ENCODE results near the gene RAD51AP1. TPM values are rescaled to one million over a fixed set of nuclear protein-coding genes. Genes with fewer than 3 reads are reported as not detected.
A peak's percentile ranks its signal among the peaks of the same experiment; 100 is the strongest.

Gene RAD51AP1
- total RNA-seq, 2 donors from 2014 or later = 43.9 to 56.7 TPM

- no peak for ATAC-seq (replicated peaks)
- no peaks in the 10 kb centered on the region for H3K27me3 Mint-ChIP-seq
- no peak overlapping the region for H3K27ac Mint-ChIP-seq
- peaks cover 4% of the 10 kb centered on the region for H3K4me1 Mint-ChIP-seq
- no peaks in the 10 kb centered on the region for H3K9me3 Mint-ChIP-seq
- no peak overlapping the region for H3K4me3 Mint-ChIP-seq
- H3K36me3 Mint-ChIP-seq (ENCODE audit: low read depth) = peaks cover 32% of the 10 kb centered on the region
These were observed 7.6 kb upstream of the RAD51AP1 start for GRCh38 chr12:4530982-4531586.

DNA sequence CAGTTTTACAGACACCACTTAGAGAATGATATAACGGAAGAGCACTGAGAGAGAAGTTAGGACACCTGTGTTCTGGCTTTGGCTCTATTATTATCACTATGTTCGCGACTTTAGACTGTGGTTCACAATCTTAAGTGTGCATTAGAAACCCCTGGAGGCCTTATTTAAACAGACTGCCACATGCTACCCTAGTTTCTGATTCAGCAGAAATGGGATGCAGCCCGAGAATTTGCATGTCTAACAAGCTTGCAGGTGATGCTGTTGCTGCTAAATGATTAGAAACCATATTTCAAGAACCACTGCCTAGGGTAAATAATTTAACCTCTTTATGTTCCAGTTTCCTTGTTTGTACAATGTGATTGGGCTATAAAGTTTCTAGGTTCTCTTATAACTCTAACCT, 3.6 kb upstream of the RAD51AP1 start:
- no peak for ATAC-seq (replicated peaks)
- Mint-ChIP-seq H3K4me3 (no peak overlapping the region), H3K27me3 (no peaks in the 10 kb centered on the region), H3K36me3 (ENCODE audit: low read depth) (peaks cover 30% of the 10 kb centered on the region), H3K4me1 (peaks cover 19% of the 10 kb centered on the region), H3K27ac (no peak overlapping the region), H3K9me3 (no peaks in the 10 kb centered on the region)

- Mint-ChIP-seq H3K9me3 (no peaks in the 10 kb centered on the region), H3K27ac (peak overlapping the region; percentile 99), H3K4me1 (peaks cover 20% of the 10 kb centered on the region), H3K4me3 (no peak overlapping the region), H3K36me3 (ENCODE audit: low read depth) (peaks cover 31% of the 10 kb centered on the region), H3K27me3 (no peaks in the 10 kb centered on the region)
- ATAC-seq (replicated peaks) = no peak
These were observed 2.8 kb upstream of the RAD51AP1 start for GRCh38 chr12:4535871-4536270.

- H3K4me1 Mint-ChIP-seq = peaks cover 16% of the 10 kb centered on the region
- H3K36me3 Mint-ChIP-seq (ENCODE audit: low read depth) = peaks cover 52% of the 10 kb centered on the region
- no peaks in the 10 kb centered on the region for H3K9me3 Mint-ChIP-seq
- peak overlapping the region; percentile 92 for H3K4me3 Mint-ChIP-seq
- H3K27ac Mint-ChIP-seq = peak overlapping the region; percentile 99
- peak; percentile 24 for ATAC-seq (replicated peaks)
- no peaks in the 10 kb centered on the region for H3K27me3 Mint-ChIP-seq
These were observed 629 bp downstream of the RAD51AP1 start for GRCh38 chr12:4539167-4539870.

DNA sequence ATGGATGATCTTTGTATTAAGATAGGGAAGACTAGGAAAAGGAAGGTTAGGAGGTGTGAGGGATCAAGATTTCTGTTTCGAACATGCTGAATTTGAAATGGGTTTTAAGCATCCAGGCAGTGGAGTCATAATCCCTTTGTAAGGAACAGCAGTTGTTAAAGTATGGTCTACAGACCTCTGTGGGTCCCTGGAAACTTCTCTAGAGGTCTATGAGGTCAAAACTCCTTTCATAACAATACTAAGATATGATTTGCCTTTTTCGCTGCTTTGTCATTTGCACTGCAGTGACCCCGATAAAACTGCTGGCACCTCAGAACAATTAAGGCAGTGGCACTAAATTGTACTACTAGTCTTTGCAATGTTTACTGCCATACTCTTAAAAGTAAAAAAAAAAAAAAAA, 1.5 kb downstream of the RAD51AP1 start:
- Mint-ChIP-seq H3K27me3 (no peaks in the 10 kb centered on the region), H3K9me3 (no peaks in the 10 kb centered on the region), H3K27ac (peak overlapping the region; percentile 99), H3K4me3 (peak overlapping the region; percentile 92), H3K4me1 (peaks cover 16% of the 10 kb centered on the region), H3K36me3 (ENCODE audit: low read depth) (peaks cover 55% of the 10 kb centered on the region)
- peak; percentile 8 for ATAC-seq (replicated peaks)

GRCh38 chr12:4540638-4541037, 1.9 kb downstream of the RAD51AP1 start:
- Mint-ChIP-seq H3K27ac (no peak overlapping the region), H3K9me3 (no peaks in the 10 kb centered on the region), H3K27me3 (no peaks in the 10 kb centered on the region), H3K36me3 (ENCODE audit: low read depth) (peaks cover 56% of the 10 kb centered on the region), H3K4me3 (no peak overlapping the region), H3K4me1 (peaks cover 16% of the 10 kb centered on the region)
- no peak for ATAC-seq (replicated peaks)

GRCh38 chr12:4545195-4545594, 6.5 kb downstream of the RAD51AP1 start:
- H3K36me3 Mint-ChIP-seq (ENCODE audit: low read depth) = peaks cover 74% of the 10 kb centered on the region
- no peak overlapping the region for H3K4me3 Mint-ChIP-seq
- no peak for ATAC-seq (replicated peaks)
- no peaks in the 10 kb centered on the region for H3K27me3 Mint-ChIP-seq
- no peaks in the 10 kb centered on the region for H3K9me3 Mint-ChIP-seq
- H3K27ac Mint-ChIP-seq = no peak overlapping the region
- H3K4me1 Mint-ChIP-seq = peaks cover under 1% of the 10 kb centered on the region

DNA sequence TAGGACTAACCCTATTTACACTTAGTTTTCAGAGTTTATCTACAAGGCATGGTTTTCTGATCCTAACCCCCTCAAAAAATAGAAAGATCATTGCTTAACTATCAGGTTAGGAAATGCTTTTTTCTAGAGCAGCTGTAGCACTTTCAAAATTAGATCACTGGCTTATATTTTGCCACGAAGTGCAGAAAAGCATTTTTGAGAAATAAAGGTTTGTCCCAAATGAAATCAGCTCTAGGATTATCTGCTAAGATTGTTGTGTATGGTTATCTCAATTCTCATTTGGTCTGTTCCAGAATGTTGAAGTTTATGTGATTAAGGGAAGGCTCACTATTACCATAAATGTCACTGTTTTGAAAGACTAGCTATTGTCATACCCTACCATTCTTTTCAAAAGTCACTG, 13.5 kb downstream of the RAD51AP1 start:
- Mint-ChIP-seq H3K9me3 (no peaks in the 10 kb centered on the region), H3K4me1 (no peaks in the 10 kb centered on the region), H3K4me3 (no peak overlapping the region), H3K36me3 (ENCODE audit: low read depth) (peaks cover 54% of the 10 kb centered on the region), H3K27ac (no peak overlapping the region), H3K27me3 (no peaks in the 10 kb centered on the region)
- no peak for ATAC-seq (replicated peaks)

GRCh38 chr12:4553943-4554342, 15.3 kb downstream of the RAD51AP1 start:
- H3K4me1 Mint-ChIP-seq = no peaks in the 10 kb centered on the region
- H3K4me3 Mint-ChIP-seq = no peak overlapping the region
- ATAC-seq (replicated peaks) = no peak
- no peaks in the 10 kb centered on the region for H3K27me3 Mint-ChIP-seq
- H3K27ac Mint-ChIP-seq = no peak overlapping the region
- H3K36me3 Mint-ChIP-seq (ENCODE audit: low read depth) = peaks cover 46% of the 10 kb centered on the region
- H3K9me3 Mint-ChIP-seq = no peaks in the 10 kb centered on the region

DNA sequence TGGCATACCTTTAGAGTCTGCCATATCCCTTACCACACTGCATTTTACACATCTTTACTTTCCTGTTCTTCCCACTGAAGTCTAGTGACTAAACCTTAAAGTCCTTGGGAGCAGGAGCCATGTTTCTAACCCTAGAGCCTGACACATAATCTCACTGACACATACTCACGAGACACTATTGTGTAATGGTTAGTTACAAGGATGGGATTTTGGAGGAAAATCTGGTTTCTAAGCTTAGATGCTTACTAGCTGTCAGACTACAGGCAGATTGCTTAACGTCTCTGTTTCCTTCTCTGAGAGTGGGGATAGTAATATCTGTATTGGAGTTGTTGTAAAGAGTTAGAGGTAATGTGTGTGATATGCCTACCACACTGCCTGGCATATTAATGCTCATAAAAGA, 17.1 kb downstream of the RAD51AP1 start:
- Mint-ChIP-seq H3K36me3 (ENCODE audit: low read depth) (peaks cover 33% of the 10 kb centered on the region), H3K9me3 (no peaks in the 10 kb centered on the region), H3K4me3 (no peak overlapping the region), H3K27ac (no peak overlapping the region), H3K4me1 (peaks cover 3% of the 10 kb centered on the region), H3K27me3 (no peaks in the 10 kb centered on the region)
- ATAC-seq (replicated peaks) = no peak

- no peak overlapping the region for H3K27ac Mint-ChIP-seq
- no peaks in the 10 kb centered on the region for H3K9me3 Mint-ChIP-seq
- peaks cover 5% of the 10 kb centered on the region for H3K4me1 Mint-ChIP-seq
- no peak for ATAC-seq (replicated peaks)
- H3K4me3 Mint-ChIP-seq = no peak overlapping the region
- peaks cover 32% of the 10 kb centered on the region for H3K36me3 Mint-ChIP-seq (ENCODE audit: low read depth)
- H3K27me3 Mint-ChIP-seq = no peaks in the 10 kb centered on the region
These were observed 18.2 kb downstream of the RAD51AP1 start for GRCh38 chr12:4556735-4557530.

GRCh38 chr12:4557586-4557985, 18.9 kb downstream of the RAD51AP1 start:
- Mint-ChIP-seq H3K4me3 (no peak overlapping the region), H3K36me3 (ENCODE audit: low read depth) (peaks cover 32% of the 10 kb centered on the region), H3K4me1 (peaks cover 5% of the 10 kb centered on the region), H3K27me3 (no peaks in the 10 kb centered on the region), H3K27ac (no peak overlapping the region), H3K9me3 (no peaks in the 10 kb centered on the region)
- ATAC-seq (replicated peaks) = no peak

DNA sequence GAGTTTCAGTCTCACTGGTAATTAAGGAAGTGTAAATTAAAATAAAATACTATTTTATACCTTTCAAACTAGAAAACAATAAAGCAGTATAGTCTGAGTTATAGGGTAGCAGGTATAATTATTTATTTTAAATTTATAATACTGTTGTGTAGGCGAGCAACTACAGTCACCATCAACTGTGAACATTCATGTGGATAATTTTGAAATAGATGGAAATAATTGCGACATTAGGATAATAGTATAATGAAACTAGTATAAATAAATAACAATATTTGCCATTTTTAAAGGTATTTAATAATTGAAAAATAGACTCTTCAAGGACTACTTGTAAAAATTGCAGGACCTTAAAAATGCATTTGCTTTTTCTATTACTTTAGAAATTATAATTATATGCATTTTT, 19.5 kb downstream of the RAD51AP1 start:
- H3K27me3 Mint-ChIP-seq = no peaks in the 10 kb centered on the region
- H3K9me3 Mint-ChIP-seq = no peaks in the 10 kb centered on the region
- H3K4me1 Mint-ChIP-seq = peaks cover 5% of the 10 kb centered on the region
- no peak for ATAC-seq (replicated peaks)
- no peak overlapping the region for H3K4me3 Mint-ChIP-seq
- H3K27ac Mint-ChIP-seq = no peak overlapping the region
- H3K36me3 Mint-ChIP-seq (ENCODE audit: low read depth) = peaks cover 32% of the 10 kb centered on the region

- Mint-ChIP-seq H3K4me1 (peaks cover 11% of the 10 kb centered on the region), H3K27me3 (peaks cover 3% of the 10 kb centered on the region), H3K9me3 (no peaks in the 10 kb centered on the region), H3K4me3 (no peak within 1 kb of the TSS), H3K27ac (no peak within 1 kb of the TSS), H3K36me3 (ENCODE audit: low read depth) (peaks cover 10% of the 10 kb centered on the region)
- ATAC-seq (replicated peaks) = no peak
These were observed 23.5 kb downstream of the RAD51AP1 start, which contains the start of gene DYRK4 for GRCh38 chr12:4562034-4562657. Gene DYRK4 (plus strand): TSS chr12:4562208. CDS start chr12:4562246, 38 bp downstream.

All from activated T-helper 17 cell treated with anti-CD3 and anti-CD28 coated beads, Interleukin-2, amount 50 U/mL, for 72 hours (primary cell).